GM21447 (cell line): ENCODE measurements around the gene NEK10.

Experiments used
- ATAC-seq: cut with Tn5 transposase; IDR thresholded peaks from one replicate; pipeline ENCODE4 v1.9.1; 2021; ENCODE audit not compliant: unreplicated experiment

Gene NEK10

GRCh38 chr3:27254896-27255295 is 114.3 kb downstream of the NEK10 start:
- no peak for ATAC-seq

- peak; percentile 96 for ATAC-seq
These were observed 115.4 kb downstream of the NEK10 start for GRCh38 chr3:27253831-27254230.

GRCh38 chr3:27253391-27253790 is 115.8 kb downstream of the NEK10 start:
- no peak for ATAC-seq

GRCh38 chr3:27252646-27253045 is 116.5 kb downstream of the NEK10 start:
- ATAC-seq = no peak

GRCh38 chr3:27244374-27244773 is 124.8 kb downstream of the NEK10 start:
- ATAC-seq = no peak

- ATAC-seq = no peak
These were observed 129.2 kb downstream of the NEK10 start for GRCh38 chr3:27239951-27240350.

GRCh38 chr3:27228805-27229204 is 140.4 kb downstream of the NEK10 start:
- ATAC-seq = no peak

- no peak for ATAC-seq
These were observed 145.0 kb downstream of the NEK10 start for GRCh38 chr3:27224197-27224596.

GRCh38 chr3:27221264-27221932 is 147.8 kb downstream of the NEK10 start:
- no peak for ATAC-seq

GRCh38 chr3:27220166-27220565 is 149.0 kb downstream of the NEK10 start:
- no peak for ATAC-seq

- ATAC-seq = no peak
These were observed 149.9 kb downstream of the NEK10 start for GRCh38 chr3:27219127-27219845.

GRCh38 chr3:27216955-27217552 is 152.1 kb downstream of the NEK10 start:
- ATAC-seq = no peak

- ATAC-seq = no peak
These were observed 152.8 kb downstream of the NEK10 start for GRCh38 chr3:27216295-27216855.

- ATAC-seq = no peak
These were observed 155.7 kb downstream of the NEK10 start for GRCh38 chr3:27213450-27213849.

- ATAC-seq = no peak
These were observed 159.4 kb downstream of the NEK10 start for GRCh38 chr3:27209617-27210264.

GRCh38 chr3:27208961-27209616 is 160.1 kb downstream of the NEK10 start:
- no peak for ATAC-seq

GRCh38 chr3:27202959-27203358 is 166.2 kb downstream of the NEK10 start:
- no peak for ATAC-seq

- no peak for ATAC-seq
These were observed 167.7 kb downstream of the NEK10 start for GRCh38 chr3:27201492-27201891.

GRCh38 chr3:27200721-27201489 is 168.3 kb downstream of the NEK10 start:
- no peak for ATAC-seq

- no peak for ATAC-seq
These were observed 174.2 kb downstream of the NEK10 start for GRCh38 chr3:27194861-27195483.
